SK-N-SH (cell line): ENCODE measurements around the gene INF2. TPM values are rescaled to one million over a fixed set of nuclear protein-coding genes. Genes with fewer than 3 reads are reported as not detected.

Experiments
- CTCF ChIA-PET: fragments of 300-600, 350-600 bp; formaldehyde crosslinking; extraction: SDS; loops from one replicate; lab custom pipeline; 2021; lab: Yijun Ruan, JAX
- POLR2A ChIA-PET: fragments of 350-600 bp; sonication (Branson Sonifier 250); formaldehyde crosslinking; extraction: SDS; loops from one replicate; lab custom pipeline; 2020; ENCODE audit warnings: antibody characterized with exemption, inconsistent platforms; lab: Yijun Ruan, JAX
- DNase-seq: peaks from one replicate; pipeline ENCODE4 v3.0.0; 2012
- H2AFZ ChIP-seq: fragments of 200-600 bp; sonication (generic); 2 replicates; pipeline ENCODE4 v1.8.1; 2016; ENCODE audit warnings: antibody characterized with exemption, mild to moderate bottlenecking, low read depth
- H3F3A ChIP-seq: fragments of 200-600 bp; sonication (generic); replicated peaks from 2 replicates; pipeline ENCODE3; 2016; ENCODE audit warnings: antibody characterized with exemption, mild to moderate bottlenecking; ENCODE audit not compliant: insufficient read depth
- H3K27ac ChIP-seq, 2 experiments: fragments of 200-500 bp in 1 of 2; fragments of 200-600 bp in 1 of 2; sonication (Bioruptor generic) in 1 of 2; sonication (generic), shearing (Covaris generic) in 1 of 2; 2 replicates each; pipeline versions ENCODE4 v1.5.1 to v1.6.1; 2014 to 2016; ENCODE audit warnings: low read depth in 2 of 2, inconsistent platforms in 1 of 2, low read length in 1 of 2, mild to moderate bottlenecking in 1 of 2, mixed read lengths in 1 of 2
- H3K27me3 ChIP-seq: fragments of 200-600 bp; sonication (generic), shearing (Covaris generic); 2 replicates; pipeline ENCODE4 v1.6.1; 2016; ENCODE audit warnings: mixed run types; ENCODE audit not compliant: insufficient read depth
- H3K36me3 ChIP-seq, 2 experiments: fragments of 200-500 bp in 1 of 2; fragments of 200-600 bp in 1 of 2; sonication (Bioruptor generic) in 1 of 2; sonication (generic) in 1 of 2; replicated peaks in 1 of 2; 2 replicates each; pipeline versions ENCODE3 to v1.5.1; 2014 to 2016; ENCODE audit warnings: low read length in 1 of 2, mild to moderate bottlenecking in 1 of 2; ENCODE audit not compliant: insufficient read depth in 2 of 2, control insufficient read depth in 1 of 2
- H3K4me1 ChIP-seq, 2 experiments: fragments of 200-500 bp in 1 of 2; fragments of 200-600 bp in 1 of 2; sonication (Bioruptor generic) in 1 of 2; sonication (generic), shearing (Covaris generic) in 1 of 2; 2 replicates each; pipeline versions ENCODE4 v1.5.1 to v1.6.1; 2014 to 2016; ENCODE audit warnings: low read depth in 1 of 2, low read length in 1 of 2, mixed run types in 1 of 2; ENCODE audit not compliant: insufficient read depth in 2 of 2, control insufficient read depth in 1 of 2
- H3K4me2 ChIP-seq: fragments of 200-600 bp; sonication (generic), shearing (Covaris generic); 2 replicates; pipeline ENCODE4 v1.6.1; 2017; ENCODE audit warnings: mixed run types
- H3K4me3 ChIP-seq, 2 experiments: fragments of 200-500 bp in 1 of 2; fragments of 200-600 bp in 1 of 2; sonication (Bioruptor generic) in 1 of 2; sonication (generic), shearing (Covaris generic) in 1 of 2; 2 replicates each; pipeline versions ENCODE4 v1.5.1 to v1.8.1; 2014 to 2016; ENCODE audit warnings: low read depth in 2 of 2, inconsistent platforms in 1 of 2, low read length in 1 of 2, mild to moderate bottlenecking in 1 of 2, mixed read lengths in 1 of 2, moderate library complexity in 1 of 2
- H3K79me2 ChIP-seq: fragments of 200-600 bp; sonication (generic); 2 replicates; pipeline ENCODE4 v1.8.1; 2017; ENCODE audit warnings: mild to moderate bottlenecking; ENCODE audit not compliant: insufficient read depth
- H3K9ac ChIP-seq: fragments of 200-600 bp; sonication (generic); 2 replicates; pipeline ENCODE4 v1.6.1; 2017; ENCODE audit warnings: mixed run types
- H3K9me2 ChIP-seq: fragments of 200-600 bp; sonication (generic); 2 replicates; pipeline ENCODE4 v1.6.1; 2017; ENCODE audit warnings: mixed run types
- H3K9me3 ChIP-seq: fragments of 200-600 bp; sonication (generic); 2 replicates; pipeline ENCODE4 v1.6.1; 2017; ENCODE audit warnings: mixed run types, mild to moderate bottlenecking, moderate library complexity
- H4K20me1 ChIP-seq: fragments of 200-600 bp; sonication (generic); 2 replicates; pipeline ENCODE4 v1.6.1; 2017; ENCODE audit warnings: mild to moderate bottlenecking, mixed run types; ENCODE audit not compliant: insufficient read depth
- CTCF ChIP-seq: fragments of 200-600 bp; sonication (generic); IDR thresholded peaks from 2 replicates; pipeline ENCODE4 v1.6.1; 2017; ENCODE audit warnings: antibody characterized with exemption, mild to moderate bottlenecking, moderate library complexity
- ELF1 ChIP-seq: IDR thresholded peaks from 2 replicates; pipeline ENCODE4 v1.4.0; 2012
- FOSL2 ChIP-seq: IDR thresholded peaks from 2 replicates; pipeline ENCODE4 v1.4.0; 2012; ENCODE audit warnings: low read depth, mild to moderate bottlenecking, moderate library complexity, borderline replicate concordance
- FOXJ3 ChIP-seq: sonication (generic); formaldehyde crosslinking; IDR thresholded peaks from 2 replicates; pipeline ENCODE4 v1.5.1; 2020; ENCODE audit warnings: mild to moderate bottlenecking, missing genetic modification reagents
- GATA2 ChIP-seq: sonication (generic); formaldehyde crosslinking; IDR thresholded peaks from 2 replicates; pipeline ENCODE4 v1.5.0; 2020; ENCODE audit warnings: mild to moderate bottlenecking, missing genetic modification reagents
- MEF2A ChIP-seq: IDR thresholded peaks from 2 replicates; pipeline ENCODE4 v1.4.0; 2012; ENCODE audit warnings: low read depth, borderline replicate concordance
- POLR2AphosphoS5 ChIP-seq: IDR thresholded peaks from 2 replicates; pipeline ENCODE4 v1.6.1; 2012; ENCODE audit warnings: low read depth, low read length
- RAD21 ChIP-seq: IDR thresholded peaks from 2 replicates; pipeline ENCODE4 v1.6.1; 2012; ENCODE audit warnings: mild to moderate bottlenecking, low read length
- RCOR1 ChIP-seq: fragments of 150-350 bp; IDR thresholded peaks from 2 replicates; pipeline ENCODE4 v1.6.1; 2017; ENCODE audit warnings: antibody characterized with exemption, low read length
- SMC3 ChIP-seq: IDR thresholded peaks from 2 replicates; pipeline ENCODE4 v1.6.1; 2012; ENCODE audit warnings: low read depth, low read length, improper control_type of control experiment
- WGBS: methylation state at CpG from one replicate; pipeline ENCODE4 v1.1.6; 2017; ENCODE audit warnings: low lambda C conversion rate; 5-methylcytosine and 5-hydroxymethylcytosine counted together
- polyA plus RNA-seq, 3 experiments: library from polyadenylated mRNA; depleted of rRNA; stranded (reverse); fragments of >200 nt; gene quantifications; 2 replicates each; pipeline ENCODE4 v1.2.3, GENCODE V29; 2012
- TF ChIP-seq, protein P1 (sequence below): IDR thresholded peaks from 2 replicates; pipeline ENCODE4 v1.4.0; 2012; ENCODE audit warnings: low read depth
- TF ChIP-seq, protein P2 (sequence below): IDR thresholded peaks from 2 replicates; pipeline ENCODE4 v1.4.0; 2012; ENCODE audit warnings: low read depth, borderline replicate concordance
- TF ChIP-seq, protein P3 (sequence below): IDR thresholded peaks from 2 replicates; pipeline ENCODE4 v1.4.0; 2012; ENCODE audit warnings: low read depth, borderline replicate concordance

INF2 gene
- polyA plus RNA-seq, 1 of the 3 experiments (the other 2 are of a cell fraction): 32.5 TPM

DNA sequence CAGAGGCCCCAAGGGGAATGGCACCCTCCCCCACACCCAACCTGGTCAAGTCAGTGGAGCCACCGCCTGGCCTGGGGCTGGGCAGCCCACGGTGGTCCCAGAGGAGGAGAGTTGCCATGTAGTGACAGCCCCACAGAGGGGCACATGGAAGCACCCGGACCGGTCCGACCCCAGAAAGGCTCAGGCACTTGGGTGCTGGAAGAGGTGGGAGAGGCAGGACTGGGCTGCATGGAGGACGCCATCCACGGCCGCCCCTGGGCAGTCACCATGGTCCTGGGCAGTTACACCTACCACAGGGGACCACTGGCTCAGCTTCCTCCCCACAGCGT, 46.9 kb upstream of the INF2 start:
- Histone ChIP-seq H3K9me3 (no peaks in the 10 kb centered on the region), H3K4me1 (peaks cover 0 to 4% of the 10 kb centered on the region in 2 experiments; a peak in 2 of 4 replicates), H3K9me2 (no peaks in the 10 kb centered on the region), H3F3A (no peaks in the 10 kb centered on the region), H3K27me3 (no peaks in the 10 kb centered on the region), H3K4me2 (no peak overlapping the region), H2AFZ (no peak overlapping the region), H3K36me3 (no peaks in the 10 kb centered on the region), H3K9ac (no peak overlapping the region), H3K79me2 (no peaks in the 10 kb centered on the region), H3K27ac (no peak overlapping the region), H4K20me1 (no peaks in the 10 kb centered on the region), H3K4me3 (no peak overlapping the region)
- peak; percentile 25 for DNase-seq
- TF ChIP-seq, protein P1, sequence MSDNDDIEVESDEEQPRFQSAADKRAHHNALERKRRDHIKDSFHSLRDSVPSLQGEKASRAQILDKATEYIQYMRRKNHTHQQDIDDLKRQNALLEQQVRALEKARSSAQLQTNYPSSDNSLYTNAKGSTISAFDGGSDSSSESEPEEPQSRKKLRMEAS: no peak
- TF ChIP-seq ELF1 (no peak), RAD21 (no peak), SMC3 (no peak), POLR2AphosphoS5 (no peak), RCOR1 (no peak), FOSL2 (no peak)
- TF ChIP-seq, protein P2, sequence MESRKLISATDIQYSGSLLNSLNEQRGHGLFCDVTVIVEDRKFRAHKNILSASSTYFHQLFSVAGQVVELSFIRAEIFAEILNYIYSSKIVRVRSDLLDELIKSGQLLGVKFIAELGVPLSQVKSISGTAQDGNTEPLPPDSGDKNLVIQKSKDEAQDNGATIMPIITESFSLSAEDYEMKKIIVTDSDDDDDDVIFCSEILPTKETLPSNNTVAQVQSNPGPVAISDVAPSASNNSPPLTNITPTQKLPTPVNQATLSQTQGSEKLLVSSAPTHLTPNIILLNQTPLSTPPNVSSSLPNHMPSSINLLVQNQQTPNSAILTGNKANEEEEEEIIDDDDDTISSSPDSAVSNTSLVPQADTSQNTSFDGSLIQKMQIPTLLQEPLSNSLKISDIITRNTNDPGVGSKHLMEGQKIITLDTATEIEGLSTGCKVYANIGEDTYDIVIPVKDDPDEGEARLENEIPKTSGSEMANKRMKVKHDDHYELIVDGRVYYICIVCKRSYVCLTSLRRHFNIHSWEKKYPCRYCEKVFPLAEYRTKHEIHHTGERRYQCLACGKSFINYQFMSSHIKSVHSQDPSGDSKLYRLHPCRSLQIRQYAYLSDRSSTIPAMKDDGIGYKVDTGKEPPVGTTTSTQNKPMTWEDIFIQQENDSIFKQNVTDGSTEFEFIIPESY: no peak
- TF ChIP-seq, protein P3, sequence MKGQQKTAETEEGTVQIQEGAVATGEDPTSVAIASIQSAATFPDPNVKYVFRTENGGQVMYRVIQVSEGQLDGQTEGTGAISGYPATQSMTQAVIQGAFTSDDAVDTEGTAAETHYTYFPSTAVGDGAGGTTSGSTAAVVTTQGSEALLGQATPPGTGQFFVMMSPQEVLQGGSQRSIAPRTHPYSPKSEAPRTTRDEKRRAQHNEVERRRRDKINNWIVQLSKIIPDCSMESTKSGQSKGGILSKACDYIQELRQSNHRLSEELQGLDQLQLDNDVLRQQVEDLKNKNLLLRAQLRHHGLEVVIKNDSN: no peak
- POLR2A ChIA-PET: no interaction called here
- 83% methylated on average over 3 of the region's 9 CpGs for WGBS
- CTCF ChIA-PET: interaction anchor here (1.4 kb wide), 1 partner anchor 565 kb away, joined by 3 read pairs; no protein-coding TSS in a partner anchor

DNA sequence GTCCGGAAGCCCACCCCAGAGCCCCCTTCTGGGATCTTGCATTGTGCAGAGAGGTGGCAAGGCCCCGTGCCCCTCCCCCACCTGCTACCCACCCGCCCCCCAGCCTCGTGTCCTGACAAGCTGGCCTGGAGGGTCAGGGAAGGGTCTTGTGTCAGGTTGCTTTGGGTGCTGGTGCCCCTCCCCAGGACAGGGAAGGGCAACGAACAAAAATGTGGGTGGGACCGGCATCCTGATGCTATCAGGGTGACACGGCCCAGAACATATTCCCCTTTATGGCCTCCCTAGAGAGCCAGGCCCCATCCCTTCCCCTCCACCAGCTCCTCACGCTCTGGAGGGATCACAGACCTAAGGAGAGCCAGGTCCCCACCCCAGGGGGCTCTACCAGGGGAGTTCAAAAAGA, 46.1 kb upstream of the INF2 start:
- WGBS: 50% methylated on average over 3 of the region's 8 CpGs
- H3K9ac ChIP-seq: no peak overlapping the region
- no peak overlapping the region for H2AFZ ChIP-seq
- TF ChIP-seq MEF2A (no peak), CTCF (no peak), GATA2 (CRISPR knock-in tag) (no peak), FOXJ3 (CRISPR knock-in tag) (no peak)
- TF ChIP-seq, protein P3: no peak
- H3K9me2 ChIP-seq: no peaks in the 10 kb centered on the region
- H3F3A ChIP-seq: no peaks in the 10 kb centered on the region
- no peaks in the 10 kb centered on the region for H3K79me2 ChIP-seq
- no peak for DNase-seq
- H3K4me1 ChIP-seq: peaks cover 0 to 4% of the 10 kb centered on the region in 2 experiments; a peak in 1 of 4 replicates
- H3K9me3 ChIP-seq: no peaks in the 10 kb centered on the region
- ChIA-PET POLR2A (no interaction called here), CTCF (interaction anchor here (1.8 to 2.0 kb wide), 2 partner anchors 65 to 506 kb away, joined by 6 to 10 read pairs; no protein-coding TSS in a partner anchor)
- H3K27ac ChIP-seq: no peak overlapping the region
- no peak overlapping the region for H3K4me2 ChIP-seq
- no peaks in the 10 kb centered on the region for H3K27me3 ChIP-seq
- no peak overlapping the region for H3K4me3 ChIP-seq
- H3K36me3 ChIP-seq: no peaks in the 10 kb centered on the region
- H4K20me1 ChIP-seq: no peaks in the 10 kb centered on the region
